Spleen (tissue), 11 donors: ENCODE results near the gene PPM1L. TPM values are rescaled to one million over a fixed set of nuclear protein-coding genes. Genes with fewer than 3 reads are reported as not detected.

Source experiments
- DNase-seq: peaks from one replicate; pipeline ENCODE4 v3.0.0-alpha.2; 2020
- H3K27ac ChIP-seq, 8 donors: fragments of 200-600 bp; sonication (generic) in 7 of 8; 1 replicate in 4 of 8; 2 replicates in 4 of 8; pipeline versions ENCODE4 v1.5.0 to v1.8.0; 2016 to 2021; ENCODE audit warnings: inconsistent platforms in 4 of 8, mild to moderate bottlenecking in 4 of 8, moderate library complexity in 1 of 8
- H3K27me3 ChIP-seq, 7 donors: fragments of 200-600 bp; sonication (generic) in 6 of 7; replicated peaks in 1 of 7; 1 replicate in 4 of 7; 2 replicates in 3 of 7; pipeline versions ENCODE4 v1.5.0 to v1.8.0; 2016 to 2021; ENCODE audit warnings: inconsistent platforms in 3 of 7, mild to moderate bottlenecking in 1 of 7
- H3K36me3 ChIP-seq, 6 donors: fragments of 200-600 bp; sonication (generic) in 5 of 6; 1 replicate in 4 of 6; 2 replicates in 2 of 6; pipeline versions ENCODE4 v1.5.0 to v1.8.0; 2016 to 2021; ENCODE audit warnings: inconsistent platforms in 2 of 6
- H3K4me1 ChIP-seq, 6 donors: fragments of 200-600 bp; sonication (generic) in 5 of 6; 1 replicate in 3 of 6; 2 replicates in 3 of 6; pipeline versions ENCODE4 v1.5.0 to v1.8.0; 2016 to 2021; ENCODE audit warnings: inconsistent platforms in 3 of 6
- H3K4me3 ChIP-seq, 8 donors: fragments of 200-600 bp; sonication (generic) in 7 of 8; 1 replicate in 4 of 8; 2 replicates in 4 of 8; pipeline versions ENCODE4 v1.5.0 to v1.8.0; 2016 to 2021; ENCODE audit warnings: inconsistent platforms in 4 of 8, mild to moderate bottlenecking in 4 of 8, moderate library complexity in 2 of 8
- H3K9me3 ChIP-seq, 8 donors: fragments of 200-600 bp; sonication (generic) in 7 of 8; 1 replicate in 4 of 8; 2 replicates in 4 of 8; pipeline versions ENCODE4 v1.5.0 to v1.8.0; 2016 to 2021; ENCODE audit warnings: inconsistent platforms in 4 of 8
- POLR2A ChIP-seq, 3 donors: fragments of 450-650 bp; IDR thresholded peaks; one replicate each; pipeline ENCODE4 v1.5.1; 2017; ENCODE audit warnings: antibody characterized with exemption in 3 of 3, mild to moderate bottlenecking in 1 of 3
- POLR2AphosphoS5 ChIP-seq, 3 donors: sonication (generic); formaldehyde crosslinking; IDR thresholded peaks; one replicate each; pipeline ENCODE4 v1.5.1; 2017; ENCODE audit warnings: antibody characterized with exemption in 3 of 3
- WGBS, 5 donors: extraction: QIAGEN DNeasy Blood & Tissue Kit in 3 of 5; methylation state at CpG; one replicate each; pipeline versions ENCODE4 v1.1.5 to v1.1.7; 2013 to 2018; 5-methylcytosine and 5-hydroxymethylcytosine counted together
- intact Hi-C: fragments of 100-400 bp; cut with DNase I; formaldehyde crosslinking; loops from one replicate; pipeline ENCODE4 v1.15.0; 2023; ENCODE audit warnings: low total_unique reads
- polyA plus RNA-seq, 3 donors: library from polyadenylated mRNA; stranded (reverse); fragments of 200-250 nt; gene quantifications; one replicate each; pipeline ENCODE4 v1.2.1, GENCODE V29; 2013
- total RNA-seq, 7 donors: library from RNA; depleted of rRNA in 3 of 7; stranded (reverse); fragments of >200 nt in 3 of 7; fragmentation: NEBNext Ultra II Directional in 4 of 7; extraction: Animal tissue kit (Norgen Biotek cat#: 25700) in 4 of 7; gene quantifications; one replicate each; pipeline versions ENCODE4 v1.1.0 to v1.2.1, GENCODE V29; 2016 to 2021
- TF ChIP-seq, protein P1 (sequence below), 11 experiments: fragments of 200-600 bp in 7 of 11; fragments of 450-650 bp in 4 of 11; sonication (generic) in 4 of 11; IDR thresholded peaks in 8 of 11; conservative IDR thresholded peaks in 3 of 11; 1 replicate in 7 of 11; 2 replicates in 4 of 11; pipeline versions ENCODE4 v1.4.0 to v1.8.0; 2016 to 2021; ENCODE audit warnings: antibody characterized with exemption in 11 of 11, inconsistent platforms in 4 of 11, mild to moderate bottlenecking in 1 of 11
- donor health status: healthy with polysubstance abuse.
- donor health status: DM: no; HTN: no; CAD: no; lungs with moderate emphysema.
- donor health status: DM: no; HTN: no; CAD: no.
- donor health status: Bipolar disorder and iron deficiency.
- donor health status: healthy.
- donor health status: DM: no; HTN: no; CAD: no.
- donor health status: DM: yes; HTN: yes; CAD: no.

Gene PPM1L
- total and polyA plus RNA-seq, 10 donors, result 0.63 to 16.7 (median 12.2) TPM

DNA sequence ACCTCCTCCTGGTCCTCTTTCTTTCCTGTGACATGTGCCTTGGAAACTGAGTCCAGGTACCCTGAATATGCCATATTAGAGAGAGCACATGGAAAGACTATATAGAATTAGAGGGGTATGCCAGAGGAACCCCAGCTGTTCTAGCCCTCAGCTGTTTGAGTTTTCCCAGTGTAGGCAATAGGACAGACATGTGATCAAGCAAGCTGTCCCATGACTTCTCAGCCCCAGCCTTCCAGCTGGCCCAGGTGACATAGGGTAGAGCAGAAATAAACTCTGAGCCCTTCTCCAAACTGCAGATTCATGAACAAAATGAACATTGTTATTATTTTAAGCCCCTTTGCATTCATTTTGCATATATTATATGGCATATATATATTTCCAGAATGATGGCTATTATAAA, 118.7 kb downstream of the PPM1L start:
- intact Hi-C loops, result no loop called here
- Histone ChIP-seq H3K27ac (no peak overlapping the region), H3K27me3 (no peaks in the 10 kb centered on the region), H3K36me3 (no peaks in the 10 kb centered on the region), H3K4me3 (no peak overlapping the region), H3K9me3 (peaks cover 0 to 10% (median 6%) of the 10 kb centered on the region in 8 donors), H3K4me1 (peaks cover 0 to under 1% (median 0%) of the 10 kb centered on the region in 6 donors)
- DNase-seq, result no peak
- TF ChIP-seq POLR2AphosphoS5 (IDR thresholded peaks at IDR 0.05) (no peak), POLR2A (IDR thresholded peaks at IDR 0.05) (no peak)
- TF ChIP-seq, protein P1, sequence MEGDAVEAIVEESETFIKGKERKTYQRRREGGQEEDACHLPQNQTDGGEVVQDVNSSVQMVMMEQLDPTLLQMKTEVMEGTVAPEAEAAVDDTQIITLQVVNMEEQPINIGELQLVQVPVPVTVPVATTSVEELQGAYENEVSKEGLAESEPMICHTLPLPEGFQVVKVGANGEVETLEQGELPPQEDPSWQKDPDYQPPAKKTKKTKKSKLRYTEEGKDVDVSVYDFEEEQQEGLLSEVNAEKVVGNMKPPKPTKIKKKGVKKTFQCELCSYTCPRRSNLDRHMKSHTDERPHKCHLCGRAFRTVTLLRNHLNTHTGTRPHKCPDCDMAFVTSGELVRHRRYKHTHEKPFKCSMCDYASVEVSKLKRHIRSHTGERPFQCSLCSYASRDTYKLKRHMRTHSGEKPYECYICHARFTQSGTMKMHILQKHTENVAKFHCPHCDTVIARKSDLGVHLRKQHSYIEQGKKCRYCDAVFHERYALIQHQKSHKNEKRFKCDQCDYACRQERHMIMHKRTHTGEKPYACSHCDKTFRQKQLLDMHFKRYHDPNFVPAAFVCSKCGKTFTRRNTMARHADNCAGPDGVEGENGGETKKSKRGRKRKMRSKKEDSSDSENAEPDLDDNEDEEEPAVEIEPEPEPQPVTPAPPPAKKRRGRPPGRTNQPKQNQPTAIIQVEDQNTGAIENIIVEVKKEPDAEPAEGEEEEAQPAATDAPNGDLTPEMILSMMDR (IDR thresholded peaks at IDR 0.05 in 8 of 11, conservative IDR thresholded peaks at IDR 0.05 in 3 of 11), result no peak

DNA sequence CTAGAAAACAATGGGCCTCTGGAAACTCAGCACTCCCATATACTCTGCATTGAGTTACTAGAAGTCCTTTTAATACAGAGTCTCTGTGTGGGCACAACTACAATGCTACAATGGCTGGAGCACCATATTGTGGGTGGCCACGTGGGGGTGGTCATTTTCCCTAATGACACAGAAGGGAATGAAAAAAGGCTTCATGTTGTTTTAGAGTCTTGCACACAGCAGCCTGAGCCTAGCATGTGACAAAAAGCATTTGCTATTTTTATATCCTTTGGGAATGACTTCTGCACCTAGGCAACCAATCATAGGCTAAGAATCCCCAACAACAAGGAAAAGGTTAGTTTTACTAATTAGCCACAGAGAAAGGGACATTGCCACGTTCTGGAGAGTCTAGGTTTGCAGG, 120.6 kb downstream of the PPM1L start:
- Histone ChIP-seq H3K9me3 (peaks cover 0 to 10% (median 6%) of the 10 kb centered on the region in 8 donors), H3K27me3 (no peaks in the 10 kb centered on the region), H3K36me3 (no peaks in the 10 kb centered on the region), H3K27ac (no peak overlapping the region), H3K4me1 (peaks cover 0 to 6% (median 0%) of the 10 kb centered on the region in 6 donors), H3K4me3 (no peak overlapping the region)
- no peak for TF ChIP-seq POLR2A (IDR thresholded peaks at IDR 0.05)
- TF ChIP-seq, protein P1 (IDR thresholded peaks at IDR 0.05 in 8 of 11, conservative IDR thresholded peaks at IDR 0.05 in 3 of 11), result no peak
- intact Hi-C loops, result no loop called here
- 52 to 68% (median 59%) methylated on average over 2 of the region's 2 CpGs for WGBS, 5 donors
- DNase-seq, result no peak

DNA sequence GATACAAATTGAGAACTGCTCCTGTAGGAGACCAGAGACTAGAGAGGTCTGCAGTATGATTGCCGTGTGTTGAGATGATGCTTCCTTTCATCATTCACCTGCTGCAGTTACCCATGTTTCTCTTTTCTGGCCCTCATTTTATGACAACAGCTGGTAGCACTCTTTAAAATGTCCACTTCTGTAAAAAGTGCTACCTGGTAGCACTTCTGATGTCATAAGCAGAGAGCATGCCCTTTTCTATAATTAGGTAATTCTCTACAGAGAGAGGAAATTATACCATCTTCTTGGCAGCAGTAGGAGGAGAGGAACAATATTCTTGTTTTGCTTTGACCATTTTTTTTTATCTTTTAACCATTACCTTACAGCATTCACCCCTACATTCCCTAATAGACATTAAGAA, 123.8 kb downstream of the PPM1L start:
- no peaks in the 10 kb centered on the region for H3K27me3 ChIP-seq
- 58 to 88% (median 83%) methylated on average over 1 of the region's 1 CpG for WGBS, 5 donors
- H3K9me3 ChIP-seq, result peaks cover 0 to 10% (median 6%) of the 10 kb centered on the region in 8 donors
- H3K27ac ChIP-seq, result no peak overlapping the region
- H3K4me3 ChIP-seq, result no peak overlapping the region
- no peaks in the 10 kb centered on the region for H3K36me3 ChIP-seq
- H3K4me1 ChIP-seq, result peaks cover 0 to 6% (median 0%) of the 10 kb centered on the region in 6 donors
- TF ChIP-seq, protein P1 (IDR thresholded peaks at IDR 0.05 in 8 of 11, conservative IDR thresholded peaks at IDR 0.05 in 3 of 11), result no peak
- no peak for TF ChIP-seq POLR2AphosphoS5 (IDR thresholded peaks at IDR 0.05)
- TF ChIP-seq POLR2A (IDR thresholded peaks at IDR 0.05), result no peak
- intact Hi-C loops, result no loop called here
- no peak for DNase-seq

DNA sequence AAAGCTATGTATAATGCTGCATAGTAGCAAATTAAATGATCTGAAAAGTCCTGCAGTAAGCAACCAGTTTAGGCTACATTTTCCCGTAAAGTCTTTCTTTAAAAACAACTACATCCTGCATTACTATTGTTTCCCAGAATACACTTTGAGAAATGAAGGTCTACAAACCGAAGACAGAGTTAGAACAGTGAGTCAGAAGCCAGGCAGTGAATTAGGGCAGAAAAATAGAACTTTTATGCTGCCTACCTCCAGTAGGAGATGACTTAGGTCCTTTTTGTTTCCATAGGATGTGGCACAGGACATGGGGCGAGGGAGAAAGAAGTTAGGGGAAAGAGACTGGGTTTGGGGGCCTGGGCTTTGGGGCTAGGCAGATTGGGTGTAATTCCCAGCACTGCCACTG, 127.3 kb downstream of the PPM1L start:
- Histone ChIP-seq H3K4me3 (no peak overlapping the region), H3K27ac (no peak overlapping the region), H3K9me3 (peaks cover 0 to 10% (median 2%) of the 10 kb centered on the region in 8 donors), H3K4me1 (peaks cover 0 to 7% (median 0%) of the 10 kb centered on the region in 6 donors), H3K27me3 (no peaks in the 10 kb centered on the region), H3K36me3 (no peaks in the 10 kb centered on the region)
- no peak for DNase-seq
- WGBS, 5 donors, result 81 to 84% (median 82%) methylated on average over 3 of the region's 3 CpGs
- TF ChIP-seq POLR2A (IDR thresholded peaks at IDR 0.05) (no peak), POLR2AphosphoS5 (IDR thresholded peaks at IDR 0.05) (no peak)
- TF ChIP-seq, protein P1 (IDR thresholded peaks at IDR 0.05 in 8 of 11, conservative IDR thresholded peaks at IDR 0.05 in 3 of 11), result no peak
- intact Hi-C loops, result no loop called here
